ENCODE data around the gene GOLGA6L10.
"Not testable (repeated sequence)": the region's sequence is repeated elsewhere in the genome, so short reads cannot be mapped to it uniquely, and the experiment has no call there.

- TF ChIP-seq, protein P1, sequence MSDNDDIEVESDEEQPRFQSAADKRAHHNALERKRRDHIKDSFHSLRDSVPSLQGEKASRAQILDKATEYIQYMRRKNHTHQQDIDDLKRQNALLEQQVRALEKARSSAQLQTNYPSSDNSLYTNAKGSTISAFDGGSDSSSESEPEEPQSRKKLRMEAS (IDR thresholded peaks at IDR 0.05), result not testable (repeated sequence)
- not testable (repeated sequence) for TF ChIP-seq EZH2 (IDR thresholded peaks at IDR 0.05)
Observed at GRCh38 chr15:82338573-82338972, 10.7 kb downstream of the GOLGA6L10 start.

Data from HCT116 (cell line).